Measurements from ENCODE around the gene CACNA1E.
"Not testable (repeated sequence)": the region's sequence is repeated elsewhere in the genome, so short reads cannot be mapped to it uniquely, and the experiment has no call there.

Gene CACNA1E

DNA sequence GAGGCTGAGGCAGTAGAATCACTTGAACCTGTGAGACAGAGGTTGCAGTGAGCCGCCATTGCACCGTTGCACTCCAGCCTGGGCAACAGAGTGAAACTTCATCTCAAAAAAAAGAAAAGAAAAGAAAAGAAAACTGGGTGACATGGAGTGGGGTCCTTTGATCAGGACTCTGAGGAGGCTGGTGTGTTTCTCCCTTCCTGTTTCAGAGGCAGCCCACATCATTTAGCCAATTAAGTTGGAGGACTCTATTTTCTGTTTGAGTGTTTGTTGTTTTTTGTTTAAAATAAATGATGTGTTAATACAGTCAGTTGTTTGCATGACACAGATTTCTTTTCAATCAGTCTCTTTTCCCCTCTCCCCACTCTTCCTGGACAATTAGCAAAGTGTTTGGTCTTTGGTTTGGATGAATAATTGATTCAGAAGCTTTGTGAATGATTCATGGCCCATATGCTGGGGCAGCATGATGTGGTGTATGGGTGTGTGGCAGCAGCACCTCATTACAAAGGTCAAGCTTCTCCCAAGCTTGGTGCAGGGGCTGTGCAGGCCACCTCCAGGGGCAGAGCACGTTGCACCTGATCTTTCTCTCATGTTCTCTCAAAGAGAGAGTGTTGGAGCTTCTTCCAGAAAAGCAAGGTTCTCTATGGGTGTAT lies 48.8 kb downstream of the CACNA1E start:
- no CpG with 5 or more reads among the region's 3 CpGs for WGBS (ENCODE audit: extremely low coverage, insufficient coverage, low lambda C conversion rate)
- H4K5ac ChIP-seq (ENCODE audit: low read length), result no peak overlapping the region
- no peaks in the 10 kb centered on the region for H3K27me3 ChIP-seq (ENCODE audit: insufficient read depth, low read length, poor library complexity)
- no peak overlapping the region for H2AK5ac ChIP-seq (ENCODE audit: low read length)
- no peak overlapping the region for H2BK15ac ChIP-seq (replicated peaks; ENCODE audit: low read depth)
- no peaks in the 10 kb centered on the region for H3K79me1 ChIP-seq (ENCODE audit: low read length)
- H3K4me3 ChIP-seq (ENCODE audit: low read length), result no peak overlapping the region
- no peak overlapping the region for H3K27ac ChIP-seq (ENCODE audit: low read depth, low read length)
- no peak overlapping the region for H3K4ac ChIP-seq (ENCODE audit: low read depth, low read length)
- no peak overlapping the region for H2BK120ac ChIP-seq (ENCODE audit: low read depth, low read length)
- DNase-seq, result no peak
- no peak overlapping the region for H4K8ac ChIP-seq (ENCODE audit: low read depth, low read length)
- no peak overlapping the region for H3K56ac ChIP-seq (ENCODE audit: low read length)
- no peak overlapping the region for H3K9ac ChIP-seq (ENCODE audit: low read length)
- no peaks in the 10 kb centered on the region for H3K4me1 ChIP-seq (ENCODE audit: control insufficient read depth, low read depth, low read length)
- H3K36me3 ChIP-seq (ENCODE audit: control insufficient read depth, insufficient read depth, low read length), result no peaks in the 10 kb centered on the region
- H3K23ac ChIP-seq (ENCODE audit: low read length), result no peak overlapping the region
- no peak overlapping the region for H3K4me2 ChIP-seq (ENCODE audit: low read length)
- H3K18ac ChIP-seq (ENCODE audit: low read length), result no peak overlapping the region
- H2BK5ac ChIP-seq (ENCODE audit: low read length), result no peak overlapping the region
- no peaks in the 10 kb centered on the region for H3K79me2 ChIP-seq (ENCODE audit: control insufficient read depth, insufficient read depth, low read length)

DNA sequence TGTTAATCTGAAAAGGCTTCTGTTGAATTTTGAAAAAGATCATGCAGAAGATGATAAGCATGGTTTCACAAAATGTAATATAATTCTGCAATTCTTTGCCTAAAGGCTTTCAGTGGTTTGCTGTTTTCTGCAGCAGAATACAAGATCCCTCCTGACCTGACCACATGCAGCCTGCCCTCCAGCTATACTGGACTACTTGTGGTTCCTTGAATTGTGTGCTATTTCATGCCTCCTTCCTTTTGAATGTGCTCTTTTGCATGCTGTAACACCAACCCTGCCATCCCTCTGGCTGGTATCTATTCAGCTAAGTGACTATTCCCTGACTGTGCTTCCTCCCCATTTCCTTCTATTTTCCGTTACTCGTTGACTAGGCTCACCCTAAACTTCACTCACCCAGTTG lies 55.5 kb downstream of the CACNA1E start:
- no peaks in the 10 kb centered on the region for H3K36me3 ChIP-seq (ENCODE audit: control insufficient read depth, insufficient read depth, low read length)
- H3K4ac ChIP-seq (ENCODE audit: low read depth, low read length), result no peak overlapping the region
- WGBS (ENCODE audit: extremely low coverage, insufficient coverage, low lambda C conversion rate), result no CpG with 5 or more reads among the region's 2 CpGs
- no peak overlapping the region for H2BK120ac ChIP-seq (ENCODE audit: low read depth, low read length)
- no peaks in the 10 kb centered on the region for H3K79me2 ChIP-seq (ENCODE audit: control insufficient read depth, insufficient read depth, low read length)
- DNase-seq, result no peak
- H3K23ac ChIP-seq (ENCODE audit: low read length), result no peak overlapping the region
- no peak overlapping the region for H3K4me3 ChIP-seq (ENCODE audit: low read length)
- H3K27me3 ChIP-seq (ENCODE audit: insufficient read depth, low read length, poor library complexity), result no peaks in the 10 kb centered on the region
- no peaks in the 10 kb centered on the region for H3K4me1 ChIP-seq (ENCODE audit: control insufficient read depth, low read depth, low read length)
- no peak overlapping the region for H3K18ac ChIP-seq (ENCODE audit: low read length)
- H4K8ac ChIP-seq (ENCODE audit: low read depth, low read length), result no peak overlapping the region
- no peak overlapping the region for H3K27ac ChIP-seq (ENCODE audit: low read depth, low read length)
- no peak overlapping the region for H3K4me2 ChIP-seq (ENCODE audit: low read length)
- H3K56ac ChIP-seq (ENCODE audit: low read length), result no peak overlapping the region
- H2AK5ac ChIP-seq (ENCODE audit: low read length), result no peak overlapping the region
- H3K9ac ChIP-seq (ENCODE audit: low read length), result no peak overlapping the region
- H3K79me1 ChIP-seq (ENCODE audit: low read length), result no peaks in the 10 kb centered on the region
- H2BK15ac ChIP-seq (replicated peaks; ENCODE audit: low read depth), result no peak overlapping the region
- no peak overlapping the region for H4K5ac ChIP-seq (ENCODE audit: low read length)
- no peak overlapping the region for H2BK5ac ChIP-seq (ENCODE audit: low read length)

DNA sequence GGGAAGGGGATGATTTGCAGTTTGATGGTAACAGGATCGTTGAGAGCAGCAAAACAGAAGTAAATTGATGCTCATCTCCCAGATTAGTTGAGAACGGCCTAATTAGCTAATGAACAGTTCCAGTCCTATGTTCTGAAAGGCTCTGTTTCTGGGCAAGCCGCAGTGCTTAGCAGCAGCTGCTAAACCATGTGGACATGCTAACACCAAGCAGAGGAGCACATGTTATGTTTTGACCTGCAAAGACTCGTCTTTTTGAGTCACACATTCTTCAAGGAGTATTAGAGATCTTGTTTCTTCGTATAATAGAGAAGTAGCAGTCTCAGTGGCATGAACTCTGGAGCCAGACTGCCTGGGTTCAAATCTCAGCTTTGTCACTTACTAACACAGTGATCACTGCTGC lies 58.1 kb downstream of the CACNA1E start:
- Histone ChIP-seq H3K4me3 (ENCODE audit: low read length) (no peak overlapping the region), H3K23ac (ENCODE audit: low read length) (no peak overlapping the region), H4K8ac (ENCODE audit: low read depth, low read length) (no peak overlapping the region), H3K27ac (ENCODE audit: low read depth, low read length) (no peak overlapping the region), H4K5ac (ENCODE audit: low read length) (no peak overlapping the region), H3K4me2 (ENCODE audit: low read length) (no peak overlapping the region), H3K56ac (ENCODE audit: low read length) (no peak overlapping the region), H2BK120ac (ENCODE audit: low read depth, low read length) (no peak overlapping the region), H3K4ac (ENCODE audit: low read depth, low read length) (no peak overlapping the region), H3K79me1 (ENCODE audit: low read length) (no peaks in the 10 kb centered on the region), H2BK15ac (replicated peaks; ENCODE audit: low read depth) (no peak overlapping the region), H2AK5ac (ENCODE audit: low read length) (no peak overlapping the region), H3K79me2 (ENCODE audit: control insufficient read depth, insufficient read depth, low read length) (no peaks in the 10 kb centered on the region), H2BK5ac (ENCODE audit: low read length) (no peak overlapping the region), H3K36me3 (ENCODE audit: control insufficient read depth, insufficient read depth, low read length) (no peaks in the 10 kb centered on the region), H3K18ac (ENCODE audit: low read length) (no peak overlapping the region), H3K9ac (ENCODE audit: low read length) (no peak overlapping the region), H3K4me1 (ENCODE audit: control insufficient read depth, low read depth, low read length) (no peaks in the 10 kb centered on the region), H3K27me3 (ENCODE audit: insufficient read depth, low read length, poor library complexity) (no peaks in the 10 kb centered on the region)
- no peak for DNase-seq
- WGBS (ENCODE audit: extremely low coverage, insufficient coverage, low lambda C conversion rate), result no CpG with 5 or more reads among the region's 5 CpGs

DNA sequence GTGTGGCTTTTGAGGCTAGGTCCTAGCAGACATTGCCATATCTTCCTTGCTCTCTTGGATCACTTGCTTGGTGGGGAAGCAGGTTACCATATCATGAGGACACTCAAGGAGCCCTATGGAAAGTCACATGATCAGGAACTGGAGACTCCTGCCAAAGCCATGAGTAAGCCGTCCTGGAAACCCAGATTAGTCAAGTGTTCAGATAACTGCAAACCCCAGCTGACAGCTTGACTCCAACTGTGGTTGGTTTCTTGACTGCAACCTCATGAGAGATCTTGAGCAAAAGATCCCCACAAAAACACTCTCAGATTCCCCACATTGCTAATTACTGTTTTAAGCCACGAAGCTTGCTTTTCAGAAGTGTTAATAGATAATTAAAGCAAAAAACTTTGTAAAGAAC lies 58.6 kb downstream of the CACNA1E start:
- no peak overlapping the region for H3K4me2 ChIP-seq (ENCODE audit: low read length)

DNA sequence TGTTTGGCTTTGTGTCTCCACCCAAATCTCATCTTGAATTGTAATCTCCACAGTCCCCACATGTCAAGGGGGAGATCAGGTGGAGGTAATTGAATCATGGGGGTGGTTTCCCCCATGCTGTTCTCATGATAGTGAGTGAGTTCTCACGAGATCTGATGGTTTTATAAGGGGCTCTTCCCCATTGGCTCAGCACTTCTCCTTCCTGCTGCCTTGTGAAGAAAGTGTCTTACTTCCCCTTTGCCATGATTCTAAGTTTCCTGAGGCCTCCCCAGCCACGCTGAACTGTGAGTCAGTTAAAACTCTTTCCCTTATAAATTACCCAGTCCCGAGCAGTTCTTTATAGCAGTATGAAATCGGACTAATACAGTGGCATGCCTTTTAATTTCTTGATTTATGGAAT lies 59.1 kb downstream of the CACNA1E start:
- H2BK5ac ChIP-seq (ENCODE audit: low read length); H4K8ac ChIP-seq (ENCODE audit: low read depth, low read length); H3K36me3 ChIP-seq (ENCODE audit: control insufficient read depth, insufficient read depth, low read length); H3K27me3 ChIP-seq (ENCODE audit: insufficient read depth, low read length, poor library complexity); H3K4me3 ChIP-seq (ENCODE audit: low read length); H3K23ac ChIP-seq (ENCODE audit: low read length); H3K9ac ChIP-seq (ENCODE audit: low read length); H3K27ac ChIP-seq (ENCODE audit: low read depth, low read length); H3K4me1 ChIP-seq (ENCODE audit: control insufficient read depth, low read depth, low read length); H4K5ac ChIP-seq (ENCODE audit: low read length); H3K4ac ChIP-seq (ENCODE audit: low read depth, low read length); DNase-seq; H2BK15ac ChIP-seq (replicated peaks; ENCODE audit: low read depth); H2AK5ac ChIP-seq (ENCODE audit: low read length); H3K79me2 ChIP-seq (ENCODE audit: control insufficient read depth, insufficient read depth, low read length); H3K18ac ChIP-seq (ENCODE audit: low read length); H2BK120ac ChIP-seq (ENCODE audit: low read depth, low read length); H3K56ac ChIP-seq (ENCODE audit: low read length); H3K79me1 ChIP-seq (ENCODE audit: low read length); H3K4me2 ChIP-seq (ENCODE audit: low read length): not testable (repeated sequence)
- no CpG with 5 or more reads among the region's 4 CpGs for WGBS (ENCODE audit: extremely low coverage, insufficient coverage, low lambda C conversion rate)

More for the DNA sequence above, 58.6 kb downstream of the CACNA1E start:
- no peak overlapping the region for H2BK15ac ChIP-seq (replicated peaks; ENCODE audit: low read depth)
- no peaks in the 10 kb centered on the region for H3K36me3 ChIP-seq (ENCODE audit: control insufficient read depth, insufficient read depth, low read length)
- H2BK5ac ChIP-seq (ENCODE audit: low read length), result no peak overlapping the region
- no peak overlapping the region for H3K4ac ChIP-seq (ENCODE audit: low read depth, low read length)
- H3K27me3 ChIP-seq (ENCODE audit: insufficient read depth, low read length, poor library complexity), result no peaks in the 10 kb centered on the region
- H4K5ac ChIP-seq (ENCODE audit: low read length), result no peak overlapping the region
- no peak overlapping the region for H2AK5ac ChIP-seq (ENCODE audit: low read length)
- no peaks in the 10 kb centered on the region for H3K4me1 ChIP-seq (ENCODE audit: control insufficient read depth, low read depth, low read length)
- no peaks in the 10 kb centered on the region for H3K79me1 ChIP-seq (ENCODE audit: low read length)
- no peak overlapping the region for H4K8ac ChIP-seq (ENCODE audit: low read depth, low read length)
- H3K9ac ChIP-seq (ENCODE audit: low read length), result no peak overlapping the region
- no peak overlapping the region for H3K23ac ChIP-seq (ENCODE audit: low read length)
- H2BK120ac ChIP-seq (ENCODE audit: low read depth, low read length), result no peak overlapping the region
- no peak overlapping the region for H3K4me3 ChIP-seq (ENCODE audit: low read length)
- no peaks in the 10 kb centered on the region for H3K79me2 ChIP-seq (ENCODE audit: control insufficient read depth, insufficient read depth, low read length)
- DNase-seq, result peak; percentile 26
- H3K27ac ChIP-seq (ENCODE audit: low read depth, low read length), result no peak overlapping the region
- no peak overlapping the region for H3K56ac ChIP-seq (ENCODE audit: low read length)
- H3K18ac ChIP-seq (ENCODE audit: low read length), result no peak overlapping the region
- WGBS (ENCODE audit: extremely low coverage, insufficient coverage, low lambda C conversion rate), result no CpG with 5 or more reads among the region's 2 CpGs

DNA sequence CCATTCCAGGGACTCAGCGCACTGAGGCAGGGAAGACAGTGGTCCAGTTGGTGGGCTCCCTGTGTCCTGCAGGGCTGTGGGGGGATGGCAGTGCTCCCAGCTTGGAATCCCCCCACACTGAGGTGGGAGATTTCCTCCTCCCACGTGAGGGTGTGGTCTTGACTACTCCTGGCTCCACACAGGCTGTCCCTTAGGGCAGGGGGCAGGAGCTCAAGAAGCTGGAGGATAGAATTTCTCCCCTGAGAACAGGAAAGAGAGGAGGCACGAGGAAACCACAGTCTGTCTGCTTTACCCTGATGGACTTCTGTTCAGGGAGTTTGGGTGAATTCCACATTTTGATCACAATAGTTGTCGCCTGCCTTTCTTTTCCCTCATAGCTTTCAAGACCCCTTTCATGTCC lies 62.1 kb downstream of the CACNA1E start:
- Histone ChIP-seq H2BK15ac (replicated peaks; ENCODE audit: low read depth) (no peak overlapping the region), H3K4ac (ENCODE audit: low read depth, low read length) (no peak overlapping the region), H4K8ac (ENCODE audit: low read depth, low read length) (no peak overlapping the region), H3K36me3 (ENCODE audit: control insufficient read depth, insufficient read depth, low read length) (no peaks in the 10 kb centered on the region), H3K79me1 (ENCODE audit: low read length) (no peaks in the 10 kb centered on the region), H2AK5ac (ENCODE audit: low read length) (no peak overlapping the region), H3K27ac (ENCODE audit: low read depth, low read length) (no peak overlapping the region), H3K56ac (ENCODE audit: low read length) (no peak overlapping the region), H2BK120ac (ENCODE audit: low read depth, low read length) (no peak overlapping the region), H2BK5ac (ENCODE audit: low read length) (no peak overlapping the region), H3K27me3 (ENCODE audit: insufficient read depth, low read length, poor library complexity) (no peaks in the 10 kb centered on the region), H3K18ac (ENCODE audit: low read length) (no peak overlapping the region), H3K4me1 (ENCODE audit: control insufficient read depth, low read depth, low read length) (no peaks in the 10 kb centered on the region), H3K79me2 (ENCODE audit: control insufficient read depth, insufficient read depth, low read length) (no peaks in the 10 kb centered on the region), H3K9ac (ENCODE audit: low read length) (no peak overlapping the region), H4K5ac (ENCODE audit: low read length) (no peak overlapping the region), H3K4me2 (ENCODE audit: low read length) (no peak overlapping the region), H3K23ac (ENCODE audit: low read length) (no peak overlapping the region), H3K4me3 (ENCODE audit: low read length) (no peak overlapping the region)
- DNase-seq, result no peak
- no CpG with 5 or more reads among the region's 4 CpGs for WGBS (ENCODE audit: extremely low coverage, insufficient coverage, low lambda C conversion rate)
